GM23338 (cell line): ENCODE data around the gene UBL3. TPM values are rescaled to one million over a fixed set of nuclear protein-coding genes. Genes with fewer than 3 reads are reported as not detected.

Experiments
- ATAC-seq: fragments of 200-7000 bp; cut with Tn5 transposase; 3 replicates; pipeline ENCODE4 v1.9.1; 2020
- DNase-seq: peaks from one replicate; pipeline ENCODE4 v3.0.0-alpha.2; 2015; ENCODE audit warnings: low spot score
- H2AFZ ChIP-seq: fragments of 200-600 bp; sonication (generic); 2 replicates; pipeline ENCODE4 v1.8.0; 2016; ENCODE audit warnings: antibody characterized with exemption, mild to moderate bottlenecking, moderate library complexity
- H3F3A ChIP-seq: fragments of 200-600 bp; sonication (generic); replicated peaks from 2 replicates; pipeline ENCODE4 v1.8.0; 2017; ENCODE audit warnings: antibody characterized with exemption, mixed run types, low read depth
- H3K27ac ChIP-seq: fragments of 200-600 bp; sonication (generic); 2 replicates; pipeline ENCODE4 v1.6.1; 2016; ENCODE audit warnings: low read depth
- H3K27me3 ChIP-seq: fragments of 200-600 bp; sonication (generic); 2 replicates; pipeline ENCODE4 v1.8.0; 2016; ENCODE audit warnings: mild to moderate bottlenecking, mixed run types, moderate library complexity; ENCODE audit not compliant: insufficient read depth
- H3K36me3 ChIP-seq: fragments of 200-600 bp; sonication (generic); 2 replicates; pipeline ENCODE4 v1.8.0; 2016; ENCODE audit warnings: mild to moderate bottlenecking; ENCODE audit not compliant: insufficient read depth
- H3K4me1 ChIP-seq: fragments of 200-600 bp; sonication (generic); 2 replicates; pipeline ENCODE4 v1.8.0; 2016; ENCODE audit warnings: mild to moderate bottlenecking, moderate library complexity; ENCODE audit not compliant: insufficient read depth
- H3K4me2 ChIP-seq: fragments of 200-600 bp; sonication (generic); 2 replicates; pipeline ENCODE4 v1.7.1; 2017; ENCODE audit warnings: mixed run types
- H3K4me3 ChIP-seq: fragments of 200-600 bp; sonication (generic); 2 replicates; pipeline ENCODE4 v1.6.1; 2016; ENCODE audit warnings: mixed run types
- H3K79me2 ChIP-seq: fragments of 200-600 bp; sonication (generic); replicated peaks from 2 replicates; pipeline ENCODE4 v1.8.0; 2017; ENCODE audit warnings: mild to moderate bottlenecking; ENCODE audit not compliant: insufficient read depth
- H3K9me2 ChIP-seq: fragments of 200-600 bp; sonication (generic); 2 replicates; pipeline ENCODE4 v1.8.0; 2017; ENCODE audit not compliant: insufficient read depth
- H4K20me1 ChIP-seq: fragments of 200-600 bp; sonication (generic); replicated peaks from 2 replicates; pipeline ENCODE4 v1.8.0; 2017; ENCODE audit warnings: mild to moderate bottlenecking; ENCODE audit not compliant: insufficient read depth
- H3K27ac Mint-ChIP-seq: 2 replicates; pipeline ENCODE4 v1.8.0; 2020; ENCODE audit warnings: inconsistent platforms, mild to moderate bottlenecking, moderate library complexity, mixed read lengths
- H3K27me3 Mint-ChIP-seq: 3 replicates; pipeline ENCODE4 v1.8.0; 2022; ENCODE audit warnings: low read depth, mild to moderate bottlenecking, moderate library complexity, mixed read lengths, inconsistent platforms; ENCODE audit not compliant: insufficient read depth, poor library complexity
- H3K36me3 Mint-ChIP-seq: 3 replicates; pipeline ENCODE4 v1.8.0; 2021; ENCODE audit warnings: low read depth, mild to moderate bottlenecking, inconsistent platforms, moderate library complexity, mixed read lengths
- H3K4me1 Mint-ChIP-seq: 3 replicates; pipeline ENCODE4 v1.8.0; 2020; ENCODE audit warnings: mild to moderate bottlenecking, inconsistent platforms, mixed read lengths
- H3K4me3 Mint-ChIP-seq: 3 replicates; pipeline ENCODE4 v1.8.0; 2021; ENCODE audit warnings: moderate library complexity, mild to moderate bottlenecking, inconsistent platforms, mixed read lengths
- H3K9me3 Mint-ChIP-seq: 3 replicates; pipeline ENCODE4 v1.8.0; 2020; ENCODE audit warnings: moderate library complexity, mild to moderate bottlenecking, inconsistent platforms, mixed read lengths
- CTCF ChIP-seq, 2 experiments: fragments of 200-600 bp in 1 of 2; sonication (generic) in 1 of 2; conservative IDR thresholded peaks; 2 replicates each; pipeline versions ENCODE4 v1.5.1 to v1.6.1; 2016 to 2017; ENCODE audit warnings: antibody characterized with exemption in 2 of 2, low read depth in 2 of 2, mild to moderate bottlenecking in 2 of 2, moderate library complexity in 1 of 2
- NANOG ChIP-seq: IDR thresholded peaks from 2 replicates; pipeline ENCODE4 v1.6.1; 2016; ENCODE audit warnings: antibody characterized with exemption, borderline replicate concordance
- REST ChIP-seq: IDR thresholded peaks from one replicate; pipeline ENCODE4 v1.6.1; 2018; ENCODE audit warnings: antibody characterized with exemption; ENCODE audit not compliant: unreplicated experiment
- ZNF114 ChIP-seq: fragments of 250-450 bp; sonication (Bioruptor Pico); IDR thresholded peaks from 2 replicates; pipeline ENCODE4 v1.5.0; 2020; ENCODE audit warnings: mild to moderate bottlenecking, moderate library complexity
- ZNF331 ChIP-seq: fragments of 250-450 bp; sonication (Bioruptor Pico); IDR thresholded peaks from 2 replicates; pipeline ENCODE4 v1.5.0; 2020; ENCODE audit warnings: low read depth, mild to moderate bottlenecking, moderate library complexity
- ZNF462 ChIP-seq: fragments of 250-450 bp; sonication (Bioruptor Pico); IDR thresholded peaks from 2 replicates; pipeline ENCODE4 v1.5.0; 2020; ENCODE audit warnings: mild to moderate bottlenecking, moderate library complexity
- polyA plus RNA-seq: library from polyadenylated mRNA; unstranded; fragments of >200 nt; fragmentation: Nextera tagmentation; extraction: Ambion mirVana; gene quantifications from 2 replicates; pipeline ENCODE4 v1.2.1, GENCODE V29; 2016
- total RNA-seq: library from RNA; depleted of rRNA; stranded (reverse); fragments of >200 nt; shearing (Covaris generic); gene quantifications from 2 replicates; pipeline ENCODE4 v1.2.3, GENCODE V29; 2014

Gene UBL3
- total and polyA plus RNA-seq, 2 experiments from 2014 or later: 9.7 to 21.1 TPM

- peaks cover 6% of the 10 kb centered on the region for H3K27me3 Mint-ChIP-seq
- no peaks in the 10 kb centered on the region for H3K36me3 Mint-ChIP-seq
- Histone ChIP-seq H3K4me1 (peaks cover 22% of the 10 kb centered on the region; the same call in 1 of the 2 replicates), H3K4me2 (no peak overlapping the region), H3K9me2 (no peaks in the 10 kb centered on the region), H3F3A (no peaks in the 10 kb centered on the region), H3K36me3 (no peaks in the 10 kb centered on the region), H4K20me1 (no peaks in the 10 kb centered on the region), H2AFZ (peak overlapping the region; percentile 80; the same call in 1 of the 2 replicates), H3K79me2 (no peaks in the 10 kb centered on the region), H3K27ac (no peak overlapping the region), H3K27me3 (no peaks in the 10 kb centered on the region), H3K4me3 (no peak overlapping the region)
- no peak for ATAC-seq
- no peak overlapping the region for H3K4me3 Mint-ChIP-seq
- peaks cover 39% of the 10 kb centered on the region for H3K4me1 Mint-ChIP-seq
- TF ChIP-seq REST: no peak
- no peak for TF ChIP-seq ZNF331
- TF ChIP-seq CTCF (conservative IDR thresholded peaks at IDR 0.05; ENCODE audit: low read depth in 2 of 2): no peak
- TF ChIP-seq ZNF114 (CRISPR knock-in tag): no peak
- no peak for TF ChIP-seq ZNF462 (CRISPR knock-in tag)
- no peak for TF ChIP-seq NANOG
- H3K27ac Mint-ChIP-seq: no peak overlapping the region
- H3K9me3 Mint-ChIP-seq: no peaks in the 10 kb centered on the region
- DNase-seq: no peak
Observed at GRCh38 chr13:29887030-29887557, 36.7 kb upstream of the UBL3 start.
